ENCODE data around the gene FOXD3. TPM values are rescaled to one million over a fixed set of nuclear protein-coding genes. Genes with fewer than 3 reads are reported as not detected.

Gene FOXD3
- total RNA-seq, 6 donors from 2014 or later, result 0.09 TPM; not detected in 5

GRCh38 chr1:63324779-63325119 is 2.4 kb downstream of the FOXD3 start:
- peaks cover 31 to 52% (median 35%) of the 10 kb centered on the region in 4 donors for H3K4me1 ChIP-seq
- H3K27ac ChIP-seq, result no peak overlapping the region
- ATAC-seq (ENCODE audit: low FRiP score in 2 of 2) (no peak), DNase-seq (no peak)
- TF ChIP-seq POLR2AphosphoS5 (IDR thresholded peaks at IDR 0.05) (no peak), POLR2A (IDR thresholded peaks at IDR 0.05) (no peak), CTCF (IDR thresholded peaks at IDR 0.05) (no peak), EP300 (IDR thresholded peaks at IDR 0.05) (no peak)
- H3K36me3 ChIP-seq, result no peaks in the 10 kb centered on the region
- H3K4me3 ChIP-seq, result no peak overlapping the region
- H3K27me3 ChIP-seq, result peaks cover 3 to 96% (median 54%) of the 10 kb centered on the region in 4 donors
- no peaks in the 10 kb centered on the region for H3K9me3 ChIP-seq
- WGBS, 2 donors, result 16 to 17% methylated on average over 7 of the region's 7 CpGs

- Histone ChIP-seq H3K9me3 (no peaks in the 10 kb centered on the region), H3K27me3 (peaks cover 3 to 96% (median 57%) of the 10 kb centered on the region in 4 donors)
- WGBS, 2 donors, result 11 to 12% methylated on average over 2 of the region's 2 CpGs
Observed at GRCh38 chr1:63325279-63325985, 3.1 kb downstream of the FOXD3 start.

GRCh38 chr1:63326106-63326472 is 3.7 kb downstream of the FOXD3 start:
- Histone ChIP-seq H3K27ac (no peak overlapping the region), H3K4me1 (peaks cover 31 to 47% (median 39%) of the 10 kb centered on the region in 4 donors), H3K4me3 (no peak overlapping the region), H3K27me3 (peaks cover 3 to 94% (median 56%) of the 10 kb centered on the region in 4 donors), H3K36me3 (no peaks in the 10 kb centered on the region), H3K9me3 (no peaks in the 10 kb centered on the region)
- TF ChIP-seq CTCF (IDR thresholded peaks at IDR 0.05) (no peak), POLR2AphosphoS5 (IDR thresholded peaks at IDR 0.05) (no peak), POLR2A (IDR thresholded peaks at IDR 0.05) (no peak), EP300 (IDR thresholded peaks at IDR 0.05) (no peak)
- DNase-seq (no peak), ATAC-seq (ENCODE audit: low FRiP score in 2 of 2) (no peak)
- WGBS, 2 donors, result 11 to 15% methylated on average over 20 of the region's 20 CpGs

More at GRCh38 chr1:63325279-63325985, 3.1 kb downstream of the FOXD3 start:
- DNase-seq, result no peak
- no peak overlapping the region for H3K4me3 ChIP-seq
- peaks cover 31 to 52% (median 39%) of the 10 kb centered on the region in 4 donors for H3K4me1 ChIP-seq
- TF ChIP-seq CTCF (IDR thresholded peaks at IDR 0.05) (no peak), POLR2AphosphoS5 (IDR thresholded peaks at IDR 0.05) (no peak), POLR2A (IDR thresholded peaks at IDR 0.05) (no peak), EP300 (IDR thresholded peaks at IDR 0.05) (no peak)
- no peak for ATAC-seq (ENCODE audit: low FRiP score in 2 of 2)
- H3K27ac ChIP-seq, result no peak overlapping the region
- no peaks in the 10 kb centered on the region for H3K36me3 ChIP-seq

- TF ChIP-seq CTCF (IDR thresholded peaks at IDR 0.05) (no peak), EP300 (IDR thresholded peaks at IDR 0.05) (no peak), POLR2AphosphoS5 (IDR thresholded peaks at IDR 0.05) (no peak), POLR2A (IDR thresholded peaks at IDR 0.05) (no peak)
- no peak for ATAC-seq (ENCODE audit: low FRiP score in 2 of 2)
- peaks cover 3 to 91% (median 51%) of the 10 kb centered on the region in 4 donors for H3K27me3 ChIP-seq
- H3K27ac ChIP-seq, result no peak overlapping the region
- H3K9me3 ChIP-seq, result no peaks in the 10 kb centered on the region
- no peak overlapping the region for H3K4me3 ChIP-seq
- H3K36me3 ChIP-seq, result no peaks in the 10 kb centered on the region
- 12 to 13% methylated on average over 36 of the region's 37 CpGs for WGBS, 2 donors
- DNase-seq, result no peak
- peaks cover 29 to 41% (median 36%) of the 10 kb centered on the region in 4 donors for H3K4me1 ChIP-seq
Observed at GRCh38 chr1:63326473-63327380, 4.4 kb downstream of the FOXD3 start.

All from upper lobe of left lung (tissue), 6 donors.